H9 (cell line): ENCODE measurements around the gene UQCR11. TPM values are rescaled to one million over a fixed set of nuclear protein-coding genes. Genes with fewer than 3 reads are reported as not detected.

Experiments
- DNase-seq: peaks from one replicate; pipeline ENCODE4 v3.0.0-alpha.2; 2017
- H2AFZ ChIP-seq: one replicate; pipeline ENCODE4 v1.6.1; 2013; ENCODE audit warnings: mild to moderate bottlenecking, low read length, control low read depth, moderate library complexity
- H2AK5ac ChIP-seq: 2 replicates; pipeline ENCODE4 v1.6.1; 2013; ENCODE audit warnings: low read length, control low read depth, mixed read lengths; ENCODE audit not compliant: insufficient read length
- H2BK120ac ChIP-seq: one replicate; pipeline ENCODE4 v1.6.1; 2013; ENCODE audit warnings: low read depth, mild to moderate bottlenecking, low read length, control low read depth, inconsistent platforms; ENCODE audit not compliant: poor library complexity, severe bottlenecking
- H2BK12ac ChIP-seq: 2 replicates; pipeline ENCODE4 v1.6.1; 2013; ENCODE audit warnings: low read length, control low read depth, mixed read lengths, low read depth; ENCODE audit not compliant: insufficient read length
- H2BK15ac ChIP-seq: 2 replicates; pipeline ENCODE4 v1.6.1; 2013; ENCODE audit warnings: low read depth, low read length, control low read depth
- H2BK20ac ChIP-seq: one replicate; pipeline ENCODE4 v1.6.1; 2013; ENCODE audit warnings: low read depth, mild to moderate bottlenecking, low read length, control low read depth, inconsistent platforms; ENCODE audit not compliant: poor library complexity, severe bottlenecking
- H2BK5ac ChIP-seq: 2 replicates; pipeline ENCODE4 v1.6.1; 2013; ENCODE audit warnings: low read length, control low read depth, mixed read lengths; ENCODE audit not compliant: insufficient read length
- H3K14ac ChIP-seq: 2 replicates; pipeline ENCODE4 v1.6.1; 2013; ENCODE audit warnings: low read length, control low read depth; ENCODE audit not compliant: insufficient read depth
- H3K18ac ChIP-seq: 2 replicates; pipeline ENCODE4 v1.6.1; 2013; ENCODE audit warnings: low read depth, mild to moderate bottlenecking, mixed read lengths, low read length, control low read depth; ENCODE audit not compliant: insufficient read length
- H3K23ac ChIP-seq: 2 replicates; pipeline ENCODE4 v1.6.1; 2013; ENCODE audit warnings: low read length, control low read depth, mixed read lengths, low read depth; ENCODE audit not compliant: insufficient read length
- H3K23me2 ChIP-seq: 2 replicates; pipeline ENCODE4 v1.6.1; 2013; ENCODE audit warnings: low read depth, mild to moderate bottlenecking, mixed read lengths, low read length, control low read depth; ENCODE audit not compliant: insufficient read length, poor library complexity, severe bottlenecking
- H3K27ac ChIP-seq: 2 replicates; pipeline ENCODE4 v1.5.1; 2013; ENCODE audit warnings: low read length, control low read depth, mixed read lengths, low read depth; ENCODE audit not compliant: insufficient read length
- H3K27me3 ChIP-seq: 2 replicates; pipeline ENCODE4 v1.6.1; 2013; ENCODE audit warnings: low read length, control low read depth, inconsistent platforms; ENCODE audit not compliant: insufficient read depth
- H3K4ac ChIP-seq: 2 replicates; pipeline ENCODE4 v1.6.1; 2013; ENCODE audit warnings: low read depth, mild to moderate bottlenecking, control low read depth, inconsistent platforms, low read length, moderate library complexity
- H3K4me1 ChIP-seq: 2 replicates; pipeline ENCODE4 v1.6.1; 2013; ENCODE audit warnings: low read length, control low read depth, inconsistent platforms; ENCODE audit not compliant: insufficient read depth
- H3K4me2 ChIP-seq: 2 replicates; pipeline ENCODE4 v1.6.1; 2013; ENCODE audit warnings: low read length, control low read depth, mixed read lengths; ENCODE audit not compliant: insufficient read length, insufficient read depth
- H3K56ac ChIP-seq: 2 replicates; pipeline ENCODE4 v1.6.1; 2013; ENCODE audit warnings: low read depth, mild to moderate bottlenecking, mixed read lengths, low read length, control low read depth; ENCODE audit not compliant: insufficient read length
- H3K79me1 ChIP-seq: 2 replicates; pipeline ENCODE4 v1.6.1; 2013; ENCODE audit warnings: low read depth, mild to moderate bottlenecking, moderate library complexity, low read length, control low read depth, inconsistent platforms; ENCODE audit not compliant: insufficient read depth, poor library complexity, severe bottlenecking
- H3K79me2 ChIP-seq: 2 replicates; pipeline ENCODE4 v1.6.1; 2013; ENCODE audit warnings: low read length, control low read depth, inconsistent platforms; ENCODE audit not compliant: insufficient read depth
- H3K9ac ChIP-seq: 2 replicates; pipeline ENCODE4 v1.6.1; 2013; ENCODE audit warnings: low read length, control low read depth, mixed read lengths; ENCODE audit not compliant: insufficient read length; ENCODE audit errors: extremely low read depth
- H3K9me3 ChIP-seq: one replicate; pipeline ENCODE4 v1.6.1; 2013; ENCODE audit warnings: low read depth, low read length, inconsistent platforms; ENCODE audit not compliant: control insufficient read depth
- H3T11ph ChIP-seq: one replicate; pipeline ENCODE4 v1.6.1; 2013; ENCODE audit warnings: mild to moderate bottlenecking, low read length, control low read depth, inconsistent platforms
- H4K20me1 ChIP-seq: one replicate; pipeline ENCODE4 v1.6.1; 2013; ENCODE audit not compliant: control insufficient read depth, insufficient read length, insufficient read depth
- H4K5ac ChIP-seq: 2 replicates; pipeline ENCODE4 v1.6.1; 2013; ENCODE audit warnings: low read depth, mild to moderate bottlenecking, mixed read lengths, low read length, control low read depth; ENCODE audit not compliant: insufficient read length
- H4K8ac ChIP-seq: replicated peaks from 2 replicates; pipeline ENCODE4 v1.6.1; 2013; ENCODE audit warnings: low read length, control low read depth, mixed read lengths, low read depth; ENCODE audit not compliant: insufficient read length
- H4K91ac ChIP-seq: 2 replicates; pipeline ENCODE4 v1.6.1; 2013; ENCODE audit warnings: low read depth, mild to moderate bottlenecking, moderate library complexity, mixed read lengths, low read length, control low read depth; ENCODE audit not compliant: insufficient read length
- H3K27ac Mint-ChIP-seq, 3 experiments: 2 replicates in 2 of 3; 3 replicates in 1 of 3; pipeline ENCODE4 v1.8.0; 2020 to 2021; ENCODE audit warnings: mixed read lengths in 3 of 3, mild to moderate bottlenecking in 1 of 3, moderate library complexity in 1 of 3
- H3K27me3 Mint-ChIP-seq: 2 replicates; pipeline ENCODE4 v1.8.0; 2021; ENCODE audit warnings: low read depth, mild to moderate bottlenecking, moderate library complexity, mixed read lengths
- H3K36me3 Mint-ChIP-seq, 3 experiments: 2 replicates in 2 of 3; 3 replicates in 1 of 3; pipeline ENCODE4 v1.8.0; 2020 to 2021; ENCODE audit warnings: low read depth in 3 of 3, mixed read lengths in 3 of 3; ENCODE audit not compliant: insufficient read depth in 1 of 3
- H3K4me1 Mint-ChIP-seq, 2 experiments: 2 replicates each; pipeline ENCODE4 v1.8.0; 2020; ENCODE audit warnings: mixed read lengths in 2 of 2
- H3K4me3 Mint-ChIP-seq, 2 experiments: 2 replicates in 1 of 2; 3 replicates in 1 of 2; pipeline ENCODE4 v1.8.0; 2020 to 2021; ENCODE audit warnings: mild to moderate bottlenecking in 2 of 2, mixed read lengths in 2 of 2, moderate library complexity in 1 of 2
- H3K9me3 Mint-ChIP-seq, 2 experiments: 2 replicates in 1 of 2; 3 replicates in 1 of 2; pipeline ENCODE4 v1.8.0; 2020; ENCODE audit warnings: mild to moderate bottlenecking in 2 of 2, mixed read lengths in 2 of 2, moderate library complexity in 1 of 2
- WGBS: extraction: QIAGEN DNeasy Blood & Tissue Kit; methylation state at CpG from one replicate; pipeline ENCODE4 v1.1.7; 2013; ENCODE audit warnings: missing lambda C conversion rate, low lambda C conversion rate, mixed read lengths; ENCODE audit not compliant: insufficient read length; ENCODE audit errors: extremely low coverage; 5-methylcytosine and 5-hydroxymethylcytosine counted together
- total RNA-seq: library from RNA; stranded (reverse); gene quantifications from 2 replicates; pipeline ENCODE4 v1.2.1, GENCODE V29; 2021
- TF ChIP-seq, protein P1 (sequence below): fragments of 200-600 bp; sonication (generic); conservative IDR thresholded peaks from 3 replicates; pipeline ENCODE4 v1.8.0; 2021; ENCODE audit warnings: antibody characterized with exemption, mild to moderate bottlenecking

UQCR11 gene
- total RNA-seq, 1 experiment from 2014 or later = 174 TPM

DNA sequence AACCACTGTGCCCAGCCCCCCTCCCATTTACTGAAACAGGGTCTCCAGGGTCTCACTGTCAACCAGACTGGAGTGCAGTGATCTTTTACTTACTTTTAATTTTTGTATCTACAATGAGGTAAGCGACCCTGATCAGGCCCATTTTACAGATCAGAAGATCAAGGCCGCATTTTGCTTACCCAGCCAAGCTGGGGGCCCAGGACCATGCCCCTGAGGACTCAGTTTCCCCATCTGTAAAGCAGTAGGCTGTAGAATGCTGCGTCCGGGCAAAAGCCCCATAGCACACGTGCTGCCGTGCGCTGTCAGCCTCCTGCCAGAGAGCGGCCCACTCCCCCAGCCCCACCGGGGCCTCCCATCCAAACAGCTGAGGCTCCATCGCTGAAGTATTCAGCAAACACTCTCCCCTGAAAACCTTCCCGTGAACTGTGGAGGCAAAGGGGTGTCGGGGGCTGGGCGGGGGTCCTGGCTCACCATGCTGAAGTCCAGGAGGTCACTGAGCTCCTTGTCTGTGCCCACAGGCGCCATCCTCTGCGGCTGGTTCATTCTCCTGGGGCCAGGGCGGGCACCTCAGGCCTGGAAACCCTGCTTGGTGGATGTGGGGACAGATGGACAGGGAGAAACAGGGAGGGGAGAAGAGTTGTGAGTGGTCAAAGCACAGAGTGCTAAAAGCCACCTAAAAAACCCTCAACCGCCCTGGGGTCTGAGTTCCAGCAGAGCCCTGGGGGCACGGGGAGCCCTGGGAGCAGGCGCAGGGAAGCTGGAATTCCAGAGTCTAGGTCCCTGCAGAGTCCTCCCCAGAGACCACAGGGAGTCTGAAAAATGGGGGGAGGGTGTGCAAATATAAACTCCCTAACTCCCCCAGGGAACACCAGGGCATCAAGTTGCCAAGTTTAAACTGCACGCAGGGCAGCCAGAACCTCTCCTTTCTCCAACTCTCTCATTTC lies 44.7 kb upstream of the UQCR11 start:
- Histone ChIP-seq H3T11ph (no peak overlapping the region), H3K4me2 (peak overlapping the region; percentile 78), H4K5ac (no peak overlapping the region), H2AFZ (no peak overlapping the region), H3K9me3 (no peaks in the 10 kb centered on the region), H3K27me3 (no peaks in the 10 kb centered on the region), H3K18ac (no peak overlapping the region), H2BK15ac (no peak overlapping the region), H3K23me2 (peaks cover 9% of the 10 kb centered on the region), H3K79me2 (peaks cover 9% of the 10 kb centered on the region; the same call in 1 of the 2 replicates), H2BK120ac (no peak overlapping the region), H3K79me1 (peaks cover 9% of the 10 kb centered on the region), H3K9ac (no peak overlapping the region), H4K8ac (no peak overlapping the region), H2BK12ac (no peak overlapping the region), H3K56ac (no peak overlapping the region), H3K14ac (no peak overlapping the region), H4K91ac (no peak overlapping the region), H4K20me1 (no peaks in the 10 kb centered on the region), H3K23ac (no peak overlapping the region), H2BK20ac (no peak overlapping the region), H2AK5ac (no peak overlapping the region), H3K27ac (no peak overlapping the region), H3K4me1 (no peaks in the 10 kb centered on the region), H3K4ac (no peak overlapping the region), H2BK5ac (no peak overlapping the region)
- TF ChIP-seq, protein P1, sequence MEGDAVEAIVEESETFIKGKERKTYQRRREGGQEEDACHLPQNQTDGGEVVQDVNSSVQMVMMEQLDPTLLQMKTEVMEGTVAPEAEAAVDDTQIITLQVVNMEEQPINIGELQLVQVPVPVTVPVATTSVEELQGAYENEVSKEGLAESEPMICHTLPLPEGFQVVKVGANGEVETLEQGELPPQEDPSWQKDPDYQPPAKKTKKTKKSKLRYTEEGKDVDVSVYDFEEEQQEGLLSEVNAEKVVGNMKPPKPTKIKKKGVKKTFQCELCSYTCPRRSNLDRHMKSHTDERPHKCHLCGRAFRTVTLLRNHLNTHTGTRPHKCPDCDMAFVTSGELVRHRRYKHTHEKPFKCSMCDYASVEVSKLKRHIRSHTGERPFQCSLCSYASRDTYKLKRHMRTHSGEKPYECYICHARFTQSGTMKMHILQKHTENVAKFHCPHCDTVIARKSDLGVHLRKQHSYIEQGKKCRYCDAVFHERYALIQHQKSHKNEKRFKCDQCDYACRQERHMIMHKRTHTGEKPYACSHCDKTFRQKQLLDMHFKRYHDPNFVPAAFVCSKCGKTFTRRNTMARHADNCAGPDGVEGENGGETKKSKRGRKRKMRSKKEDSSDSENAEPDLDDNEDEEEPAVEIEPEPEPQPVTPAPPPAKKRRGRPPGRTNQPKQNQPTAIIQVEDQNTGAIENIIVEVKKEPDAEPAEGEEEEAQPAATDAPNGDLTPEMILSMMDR = no peak
- H3K9me3 Mint-ChIP-seq = peaks cover 0 to 2% of the 10 kb centered on the region in 2 experiments; a peak in 2 of 5 replicates
- H3K4me1 Mint-ChIP-seq = peaks cover 10 to 21% of the 10 kb centered on the region in 2 experiments
- peak overlapping the region; percentile 95 to 98 for H3K4me3 Mint-ChIP-seq
- no CpG with 5 or more reads among the region's 20 CpGs for WGBS
- peaks cover 2% of the 10 kb centered on the region; the same call in 1 of the 2 replicates for H3K27me3 Mint-ChIP-seq
- H3K36me3 Mint-ChIP-seq = peaks cover 28 to 56% (median 42%) of the 10 kb centered on the region in 3 experiments
- peak overlapping the region; percentile 93 to 99 (median 97); a peak in 6 of 7 replicates for H3K27ac Mint-ChIP-seq
- no peak for DNase-seq
